ENCODE measurements around the gene MS4A10.

GRCh38 chr11:60785136-60785535, at the start of gene MS4A10:
- TF ChIP-seq CTCF (IDR thresholded peaks at IDR 0.05) (no peak), RAD21 (conservative IDR thresholded peaks at IDR 0.05 in 1 of 2, IDR thresholded peaks at IDR 0.05 in 1 of 2) (no peak), KDM1A (IDR thresholded peaks at IDR 0.05; ENCODE audit: low read depth) (no peak), SREBF2 (IDR thresholded peaks at IDR 0.05) (no peak), HES2 (IDR thresholded peaks at IDR 0.05) (no peak), POLR2A (IDR thresholded peaks at IDR 0.05; ENCODE audit: low read length) (no peak), NR3C1 (IDR thresholded peaks at IDR 0.05) (no peak), MAFK (IDR thresholded peaks at IDR 0.05; ENCODE audit: partially characterized antibody) (no peak), SMC3 (IDR thresholded peaks at IDR 0.05) (no peak)

All from A549 (cell line).